Upper lobe of right lung (tissue), 1 donor: ENCODE data around the gene NOS3. TPM values are rescaled to one million over a fixed set of nuclear protein-coding genes. Genes with fewer than 3 reads are reported as not detected.

Experiments used
- ATAC-seq: fragments of 200-7000 bp; cut with Tn5 transposase; one replicate; pipeline ENCODE4 v1.9.1; 2020; ENCODE audit warnings: mild to moderate bottlenecking, moderate library complexity
- DNase-seq: peaks from one replicate; pipeline ENCODE4 v3.0.0-alpha.2; 2020
- H3K27ac ChIP-seq: fragments of 200-600 bp; one replicate; pipeline ENCODE4 v1.8.0; 2022
- H3K27me3 ChIP-seq: fragments of 200-600 bp; one replicate; pipeline ENCODE4 v1.8.0; 2022; ENCODE audit warnings: mild to moderate bottlenecking
- H3K36me3 ChIP-seq: fragments of 200-600 bp; one replicate; pipeline ENCODE4 v1.8.0; 2022
- H3K4me1 ChIP-seq: fragments of 200-600 bp; one replicate; pipeline ENCODE4 v1.8.0; 2022
- H3K4me3 ChIP-seq: fragments of 200-600 bp; one replicate; pipeline ENCODE4 v1.8.0; 2022; ENCODE audit warnings: mild to moderate bottlenecking
- H3K9me3 ChIP-seq: fragments of 200-600 bp; one replicate; pipeline ENCODE4 v1.8.0; 2022
- CTCF ChIP-seq: fragments of 200-600 bp; IDR thresholded peaks from one replicate; pipeline ENCODE4 v1.8.0; 2022; ENCODE audit warnings: antibody characterized with exemption
- intact Hi-C: fragments of 100-400 bp; cut with DNase I; formaldehyde crosslinking; loops from one replicate; pipeline ENCODE4 v1.11.0; 2022
- total RNA-seq: library from RNA; stranded (reverse); fragmentation: NEBNext Ultra II Directional; extraction: Animal tissue kit (Norgen Biotek cat#: 25700); gene quantifications from one replicate; pipeline ENCODE4 v1.2.1, GENCODE V29; 2021
- donor health status: DM: no; HTN: yes; CAD: no; lungs with severe emphysema.

NOS3 gene
- total RNA-seq, 1 donor from 2014 or later: 42.9 TPM

DNA sequence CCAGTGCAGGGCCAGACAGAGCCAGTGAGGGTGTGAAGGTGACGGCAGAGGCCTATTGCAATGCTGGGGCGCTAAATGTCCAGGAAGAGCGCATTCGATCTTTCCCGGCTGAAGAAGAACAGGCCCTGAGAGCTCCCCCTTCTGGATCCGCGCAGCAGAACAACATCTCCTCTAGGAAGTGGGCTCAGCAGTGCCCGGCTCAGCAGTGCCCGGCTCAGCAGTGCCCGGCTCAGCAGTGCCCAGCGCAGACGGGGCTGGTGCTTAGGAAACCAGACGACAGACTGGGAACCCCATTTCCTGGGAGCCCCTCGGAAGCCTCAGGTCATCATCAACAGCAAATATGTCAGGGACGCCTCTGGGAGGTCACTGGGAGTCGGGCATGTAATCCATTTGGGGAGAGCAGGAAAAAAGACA is 4.7 kb upstream of the NOS3 start:
- TF ChIP-seq CTCF: peak; percentile 66
- Histone ChIP-seq H3K4me1 (peaks cover 13% of the 10 kb centered on the region), H3K27ac (no peak overlapping the region), H3K9me3 (no peaks in the 10 kb centered on the region), H3K36me3 (no peaks in the 10 kb centered on the region), H3K4me3 (no peak overlapping the region), H3K27me3 (no peaks in the 10 kb centered on the region)
- ATAC-seq (peak; percentile 69), DNase-seq (no peak)
- intact Hi-C loops: loop anchor here (5.0 kb wide), 1 partner anchor 89 kb away; no protein-coding TSS in a partner anchor

GRCh38 chr7:150986556-150986955 is 4.3 kb upstream of the NOS3 start:
- Histone ChIP-seq H3K4me1 (peaks cover 13% of the 10 kb centered on the region), H3K27me3 (no peaks in the 10 kb centered on the region), H3K9me3 (no peaks in the 10 kb centered on the region), H3K27ac (no peak overlapping the region), H3K36me3 (no peaks in the 10 kb centered on the region), H3K4me3 (no peak overlapping the region)
- DNase-seq (no peak), ATAC-seq (no peak)
- no peak for TF ChIP-seq CTCF
- intact Hi-C loops: loop anchor here (5.0 kb wide), 1 partner anchor 89 kb away; no protein-coding TSS in a partner anchor

- Histone ChIP-seq H3K27ac (no peak overlapping the region), H3K4me1 (peaks cover 21% of the 10 kb centered on the region), H3K4me3 (no peak overlapping the region), H3K36me3 (no peaks in the 10 kb centered on the region), H3K27me3 (no peaks in the 10 kb centered on the region), H3K9me3 (no peaks in the 10 kb centered on the region)
- intact Hi-C loops: loop anchor here (5.0 kb wide), 1 partner anchor 91 kb away; no protein-coding TSS in a partner anchor
- ATAC-seq (peak; percentile 65), DNase-seq (no peak)
- TF ChIP-seq CTCF: peak; percentile 86
Measured at GRCh38 chr7:150988230-150989226, 2.3 kb upstream of the NOS3 start.

DNA sequence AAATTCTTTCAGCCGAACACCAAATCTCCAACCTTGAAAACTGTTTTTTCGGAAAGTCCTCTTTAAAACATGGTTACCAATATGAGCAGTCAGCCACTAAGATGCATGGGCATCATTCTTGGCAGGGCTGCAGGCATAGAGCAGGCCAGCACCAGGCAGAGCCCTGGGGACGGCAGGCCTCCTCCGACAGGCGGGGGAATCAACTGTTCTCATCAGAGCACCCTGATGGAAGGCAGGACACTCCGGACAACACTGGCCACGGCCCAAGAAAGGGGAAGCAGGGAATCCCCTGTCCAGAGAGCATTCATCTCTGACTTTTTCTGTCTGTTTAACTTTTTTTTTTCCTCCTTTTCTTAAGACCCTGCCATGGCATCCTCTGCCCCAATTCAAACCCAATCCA is 1.4 kb upstream of the NOS3 start:
- peaks cover 29% of the 10 kb centered on the region for H3K4me1 ChIP-seq
- no peak for ATAC-seq
- DNase-seq: no peak
- TF ChIP-seq CTCF: no peak
- H3K27ac ChIP-seq: no peak overlapping the region
- no peaks in the 10 kb centered on the region for H3K36me3 ChIP-seq
- H3K27me3 ChIP-seq: no peaks in the 10 kb centered on the region
- no peak overlapping the region for H3K4me3 ChIP-seq
- H3K9me3 ChIP-seq: no peaks in the 10 kb centered on the region
- intact Hi-C loops: loop anchor here (5.0 kb wide), 1 partner anchor 92 kb away; no protein-coding TSS in a partner anchor

GRCh38 chr7:150992051-150992640 is 1.3 kb downstream of the NOS3 start:
- H3K27ac ChIP-seq: no peak overlapping the region
- TF ChIP-seq CTCF: no peak
- intact Hi-C loops: no loop called here
- H3K4me3 ChIP-seq: no peak overlapping the region
- DNase-seq (no peak), ATAC-seq (no peak)
- H3K9me3 ChIP-seq: no peaks in the 10 kb centered on the region
- H3K27me3 ChIP-seq: no peaks in the 10 kb centered on the region
- no peaks in the 10 kb centered on the region for H3K36me3 ChIP-seq
- peaks cover 45% of the 10 kb centered on the region for H3K4me1 ChIP-seq
